ENCODE results near the gene SLC22A23.

GRCh38 chr6:3443221-3443515 is 13.7 kb downstream of the SLC22A23 start:
- TF ChIP-seq POLR2A (IDR thresholded peaks at IDR 0.05), result no peak
- no peak for TF ChIP-seq POLR2AphosphoS5 (IDR thresholded peaks at IDR 0.05)

Measured in stomach (tissue), 4 donors.